SU-DHL-6 (cell line): Measurements from ENCODE around the gene GLOD5.

Experiments used
- H2AFZ ChIP-seq: fragments of 200-600 bp; sonication (generic); 2 replicates; pipeline ENCODE4 v1.6.1; 2014; ENCODE audit warnings: low read depth, mild to moderate bottlenecking, moderate library complexity, mixed read lengths, antibody characterized with exemption, low read length; ENCODE audit not compliant: severe bottlenecking
- H3F3A ChIP-seq: fragments of 200-600 bp; shearing (Covaris generic); 2 replicates; pipeline ENCODE4 v1.6.0; 2016; ENCODE audit warnings: antibody characterized with exemption, mild to moderate bottlenecking; ENCODE audit not compliant: insufficient read depth
- H3K27ac ChIP-seq: fragments of 200-600 bp; sonication (generic); 2 replicates; pipeline ENCODE4 v1.5.1; 2016; ENCODE audit warnings: low read depth, mild to moderate bottlenecking, low read length, moderate library complexity, mixed read lengths
- H3K27me3 ChIP-seq: fragments of 200-600 bp; sonication (generic), shearing (Covaris generic); 2 replicates; pipeline ENCODE4 v1.6.0; 2014; ENCODE audit warnings: mild to moderate bottlenecking, low read length
- H3K36me3 ChIP-seq: fragments of 200-600 bp; sonication (generic); 2 replicates; pipeline ENCODE4 v1.6.1; 2014; ENCODE audit warnings: mild to moderate bottlenecking, low read length, mixed read lengths
- H3K4me2 ChIP-seq: fragments of 300-600, 200-600 bp; shearing (Covaris generic), sonication (generic); 2 replicates; pipeline ENCODE4 v1.6.0; 2014; ENCODE audit warnings: low read length, low read depth, mild to moderate bottlenecking; ENCODE audit not compliant: poor library complexity, severe bottlenecking
- H3K4me3 ChIP-seq: fragments of 200-600 bp; sonication (generic); 2 replicates; pipeline ENCODE4 v1.5.1; 2014; ENCODE audit warnings: antibody characterized with exemption, low read length, mild to moderate bottlenecking, mixed read lengths; ENCODE audit not compliant: insufficient read depth, poor library complexity, severe bottlenecking
- H3K79me2 ChIP-seq: fragments of 200-600 bp; sonication (generic); 2 replicates; pipeline ENCODE4 v1.6.1; 2014; ENCODE audit warnings: mild to moderate bottlenecking, low read length, moderate library complexity; ENCODE audit not compliant: insufficient read depth
- H3K9ac ChIP-seq: fragments of 200-600 bp; sonication (generic); 2 replicates; pipeline ENCODE4 v1.7.0; 2014; ENCODE audit warnings: mild to moderate bottlenecking, low read length
- H3K9me2 ChIP-seq: fragments of 200-600 bp; sonication (generic); replicated peaks from 2 replicates; pipeline ENCODE4 v1.6.1; 2014; ENCODE audit warnings: low read length; ENCODE audit not compliant: insufficient read depth
- H3K9me3 ChIP-seq: fragments of 200-600 bp; sonication (generic); 2 replicates; pipeline ENCODE4 v1.6.1; 2014; ENCODE audit warnings: low read length, mixed read lengths; ENCODE audit not compliant: insufficient read depth
- H4K20me1 ChIP-seq: fragments of 200-600 bp; sonication (generic); 2 replicates; pipeline ENCODE4 v1.6.1; 2014; ENCODE audit warnings: low read depth, mild to moderate bottlenecking, antibody characterized with exemption, low read length, moderate library complexity, mixed read lengths
- CTCF ChIP-seq: fragments of 200-600 bp; sonication (generic); IDR thresholded peaks from one replicate; pipeline ENCODE4 v1.5.1; 2017; ENCODE audit warnings: antibody characterized with exemption, mild to moderate bottlenecking, low read length, moderate library complexity; ENCODE audit not compliant: insufficient read depth, poor library complexity, severe bottlenecking
- EZH2phosphoT487 ChIP-seq: fragments of 200-600 bp; sonication (generic), shearing (Covaris generic); conservative IDR thresholded peaks from 2 replicates; pipeline ENCODE4 v1.6.1; 2018; ENCODE audit warnings: mild to moderate bottlenecking, antibody characterized with exemption, low read length, moderate library complexity, mixed read lengths

The GLOD5 gene

GRCh38 chrX:48785540-48786214 lies 24.1 kb downstream of the GLOD5 start:
- Histone ChIP-seq H3K27me3 (no peaks in the 10 kb centered on the region), H3K4me3 (no peak overlapping the region), H3F3A (no peaks in the 10 kb centered on the region), H4K20me1 (no peaks in the 10 kb centered on the region), H3K79me2 (no peaks in the 10 kb centered on the region), H3K9me2 (no peaks in the 10 kb centered on the region), H2AFZ (no peak overlapping the region), H3K27ac (no peak overlapping the region), H3K36me3 (no peaks in the 10 kb centered on the region), H3K9ac (no peak overlapping the region), H3K9me3 (no peaks in the 10 kb centered on the region), H3K4me2 (no peak overlapping the region)
- no peak for TF ChIP-seq CTCF
- no peak for TF ChIP-seq EZH2phosphoT487

GRCh38 chrX:48786341-48786800 lies 24.8 kb downstream of the GLOD5 start, which contains the start of gene GATA1:
TSS of gene GATA1 (plus strand) at chrX:48786590. CDS start at chrX:48791110, 4,520 bp downstream.
- Histone ChIP-seq H3K27me3 (no peaks in the 10 kb centered on the region), H3K79me2 (no peaks in the 10 kb centered on the region)

GRCh38 chrX:48786825-48787504 lies 25.4 kb downstream of the GLOD5 start:
- Histone ChIP-seq H3F3A (no peaks in the 10 kb centered on the region), H2AFZ (no peak overlapping the region), H3K27me3 (no peaks in the 10 kb centered on the region), H3K79me2 (no peaks in the 10 kb centered on the region), H4K20me1 (no peaks in the 10 kb centered on the region), H3K4me2 (no peak overlapping the region), H3K36me3 (no peaks in the 10 kb centered on the region), H3K4me3 (no peak overlapping the region), H3K27ac (no peak overlapping the region), H3K9me3 (no peaks in the 10 kb centered on the region), H3K9me2 (no peaks in the 10 kb centered on the region), H3K9ac (no peak overlapping the region)
- TF ChIP-seq CTCF = no peak
- TF ChIP-seq EZH2phosphoT487 = no peak

More at GRCh38 chrX:48786341-48786800, 24.8 kb downstream of the GLOD5 start, which contains the start of gene GATA1:
- Histone ChIP-seq H4K20me1 (no peaks in the 10 kb centered on the region), H3F3A (no peaks in the 10 kb centered on the region), H3K9ac (no peak within 1 kb of the TSS), H3K9me2 (no peaks in the 10 kb centered on the region), H3K9me3 (no peaks in the 10 kb centered on the region), H3K36me3 (no peaks in the 10 kb centered on the region), H3K27ac (no peak within 1 kb of the TSS), H3K4me2 (no peak within 1 kb of the TSS), H3K4me3 (no peak within 1 kb of the TSS), H2AFZ (no peak within 1 kb of the TSS)
- TF ChIP-seq EZH2phosphoT487 = no peak
- TF ChIP-seq CTCF = no peak
